GM12801 (cell line): Measurements from ENCODE around the gene IL4I1.

Source experiments
- CTCF ChIP-seq: IDR thresholded peaks from one replicate; pipeline ENCODE4 v1.5.1; 2011; ENCODE audit warnings: control low read depth; ENCODE audit not compliant: insufficient read length; ENCODE audit errors: extremely low read depth

IL4I1 gene

GRCh38 chr19:49927526-49928264, 31.0 kb upstream of the IL4I1 start:
- no peak for TF ChIP-seq CTCF

- no peak for TF ChIP-seq CTCF
These were observed 29.8 kb upstream of the IL4I1 start for GRCh38 chr19:49926515-49926914.

- no peak for TF ChIP-seq CTCF
These were observed 28.8 kb upstream of the IL4I1 start for GRCh38 chr19:49925486-49925885.

- no peak for TF ChIP-seq CTCF
These were observed 27.6 kb upstream of the IL4I1 start for GRCh38 chr19:49924004-49924880.

- no peak for TF ChIP-seq CTCF
These were observed 26.6 kb upstream of the IL4I1 start for GRCh38 chr19:49923055-49924003.

- no peak for TF ChIP-seq CTCF
These were observed 25.4 kb upstream of the IL4I1 start for GRCh38 chr19:49921871-49922795.
